Muscle layer of colon (tissue), 2 donors: ENCODE measurements around the gene VPS33B.

ENCODE experiments used
- H3K27ac ChIP-seq: one replicate; pipeline ENCODE4 v1.7.0; 2013; ENCODE audit warnings: low read depth, mild to moderate bottlenecking, low read length, moderate library complexity
- H3K27me3 ChIP-seq, 2 donors: one replicate each; pipeline ENCODE4 v1.7.0; 2013; ENCODE audit warnings: low read length in 2 of 2, mild to moderate bottlenecking in 2 of 2; ENCODE audit not compliant: insufficient read depth in 2 of 2, control insufficient read depth in 1 of 2
- H3K36me3 ChIP-seq: one replicate; pipeline ENCODE4 v1.7.0; 2013; ENCODE audit warnings: mild to moderate bottlenecking, low read length; ENCODE audit not compliant: insufficient read depth
- H3K4me1 ChIP-seq: one replicate; pipeline ENCODE4 v1.7.0; 2013; ENCODE audit warnings: mild to moderate bottlenecking, low read length; ENCODE audit not compliant: insufficient read depth
- H3K4me3 ChIP-seq, 2 donors: one replicate each; pipeline ENCODE4 v1.7.0; 2013; ENCODE audit warnings: low read length in 2 of 2, low read depth in 1 of 2, mild to moderate bottlenecking in 1 of 2, moderate library complexity in 1 of 2
- H3K9ac ChIP-seq: one replicate; pipeline ENCODE4 v1.7.0; 2013; ENCODE audit warnings: low read length
- H3K9me3 ChIP-seq: one replicate; pipeline ENCODE4 v1.7.0; 2013; ENCODE audit warnings: mild to moderate bottlenecking, low read length
- donor health status: abdominal sarcoma.
- donor health status: Adenocarcinoma of cecum.

Gene VPS33B

GRCh38 chr15:91022075-91022831, at the start of gene VPS33B:
Gene VPS33B (minus strand): TSS chr15:91022594. CDS start chr15:91022249, 345 bp downstream.
- H3K36me3 ChIP-seq, result peaks cover 3% of the 10 kb centered on the region
- H3K27me3 ChIP-seq, result no peaks in the 10 kb centered on the region
- peaks cover 8% of the 10 kb centered on the region for H3K4me1 ChIP-seq
- H3K9me3 ChIP-seq, result no peaks in the 10 kb centered on the region
- peak within 1 kb of the TSS; percentile 95 to 97 for H3K4me3 ChIP-seq
- peak within 1 kb of the TSS; percentile 58 for H3K9ac ChIP-seq
- H3K27ac ChIP-seq, result peak within 1 kb of the TSS; percentile 80

DNA sequence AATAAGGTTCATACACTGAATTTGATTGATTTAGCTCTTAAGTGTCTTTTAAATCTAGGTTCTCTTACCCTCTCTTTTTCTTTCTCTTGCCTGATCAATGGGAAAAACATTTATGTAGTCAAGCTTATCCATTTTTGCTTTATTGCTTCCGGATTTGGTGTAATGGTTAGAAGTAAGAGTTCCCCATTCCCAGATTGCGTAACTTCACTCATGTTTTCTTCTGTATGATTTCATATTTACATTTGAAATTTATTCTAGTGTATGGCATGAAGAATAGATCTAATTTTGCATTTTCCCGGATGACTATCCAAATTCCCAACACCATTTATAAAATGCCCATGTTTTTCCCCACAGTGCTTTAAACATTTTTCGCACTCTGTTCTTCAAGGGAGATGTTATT, 49.8 kb upstream of the VPS33B start:
- Histone ChIP-seq H3K36me3 (no peaks in the 10 kb centered on the region), H3K4me1 (no peaks in the 10 kb centered on the region), H3K9me3 (no peaks in the 10 kb centered on the region), H3K27ac (no peak overlapping the region), H3K9ac (no peak overlapping the region), H3K4me3 (no peak overlapping the region), H3K27me3 (no peaks in the 10 kb centered on the region)

GRCh38 chr15:91070872-91071271, 48.5 kb upstream of the VPS33B start:
- Histone ChIP-seq H3K9ac (no peak overlapping the region), H3K36me3 (no peaks in the 10 kb centered on the region), H3K27me3 (no peaks in the 10 kb centered on the region), H3K4me1 (no peaks in the 10 kb centered on the region), H3K27ac (no peak overlapping the region), H3K9me3 (no peaks in the 10 kb centered on the region), H3K4me3 (no peak overlapping the region)

DNA sequence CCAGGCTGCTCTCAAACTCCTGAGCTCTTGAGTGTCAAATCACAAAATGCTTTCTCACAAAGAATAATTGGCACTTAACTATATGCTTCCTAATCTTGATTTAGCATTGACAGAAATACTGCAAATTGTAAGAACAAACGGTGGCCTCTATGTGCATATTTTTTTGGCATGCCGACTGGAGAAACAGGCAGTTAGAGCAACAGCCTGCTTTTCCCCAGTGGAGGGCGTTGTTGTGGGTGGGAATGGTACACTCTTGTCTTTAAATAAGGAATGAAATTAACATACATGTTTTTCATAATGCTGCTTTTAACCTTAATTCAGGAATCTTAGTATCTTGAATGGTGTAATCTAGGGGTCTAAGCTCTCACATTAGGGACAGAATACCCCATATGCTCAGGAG, 46.6 kb upstream of the VPS33B start:
- no peak overlapping the region for H3K27ac ChIP-seq
- H3K9ac ChIP-seq, result no peak overlapping the region

GRCh38 chr15:91068436-91068835, 46.0 kb upstream of the VPS33B start:
- Histone ChIP-seq H3K4me3 (no peak overlapping the region), H3K36me3 (no peaks in the 10 kb centered on the region), H3K9me3 (no peaks in the 10 kb centered on the region), H3K27ac (no peak overlapping the region), H3K27me3 (no peaks in the 10 kb centered on the region), H3K4me1 (no peaks in the 10 kb centered on the region), H3K9ac (no peak overlapping the region)

More for the DNA sequence above, 46.6 kb upstream of the VPS33B start:
- no peaks in the 10 kb centered on the region for H3K27me3 ChIP-seq
- H3K4me1 ChIP-seq, result no peaks in the 10 kb centered on the region
- H3K9me3 ChIP-seq, result no peaks in the 10 kb centered on the region
- no peak overlapping the region for H3K4me3 ChIP-seq
- H3K36me3 ChIP-seq, result no peaks in the 10 kb centered on the region

- Histone ChIP-seq H3K4me3 (no peak overlapping the region), H3K36me3 (no peaks in the 10 kb centered on the region), H3K27me3 (no peaks in the 10 kb centered on the region), H3K9ac (no peak overlapping the region), H3K4me1 (no peaks in the 10 kb centered on the region), H3K27ac (no peak overlapping the region), H3K9me3 (no peaks in the 10 kb centered on the region)
Measured at GRCh38 chr15:91067036-91067435, 44.6 kb upstream of the VPS33B start.

DNA sequence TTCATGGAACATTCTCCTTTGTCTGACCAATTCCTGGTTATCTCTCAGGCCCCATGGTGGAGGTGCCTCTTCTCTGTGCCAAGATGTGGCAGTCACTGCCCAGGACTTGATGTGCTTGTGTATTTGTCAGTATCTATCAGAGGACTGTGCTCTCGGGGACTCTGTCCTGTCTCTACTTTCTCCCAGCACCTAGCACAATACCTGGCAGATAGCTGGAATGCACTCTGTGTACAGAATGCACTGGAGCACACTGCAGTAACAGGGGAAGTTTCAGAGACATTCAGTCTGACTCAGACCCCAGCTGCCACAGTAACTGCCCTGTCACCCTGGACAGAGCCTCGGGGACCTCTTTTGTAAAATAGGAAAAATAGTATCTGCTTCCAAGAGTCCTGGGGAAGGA, 43.1 kb upstream of the VPS33B start:
- Histone ChIP-seq H3K4me1 (no peaks in the 10 kb centered on the region), H3K4me3 (no peak overlapping the region), H3K36me3 (no peaks in the 10 kb centered on the region)

DNA sequence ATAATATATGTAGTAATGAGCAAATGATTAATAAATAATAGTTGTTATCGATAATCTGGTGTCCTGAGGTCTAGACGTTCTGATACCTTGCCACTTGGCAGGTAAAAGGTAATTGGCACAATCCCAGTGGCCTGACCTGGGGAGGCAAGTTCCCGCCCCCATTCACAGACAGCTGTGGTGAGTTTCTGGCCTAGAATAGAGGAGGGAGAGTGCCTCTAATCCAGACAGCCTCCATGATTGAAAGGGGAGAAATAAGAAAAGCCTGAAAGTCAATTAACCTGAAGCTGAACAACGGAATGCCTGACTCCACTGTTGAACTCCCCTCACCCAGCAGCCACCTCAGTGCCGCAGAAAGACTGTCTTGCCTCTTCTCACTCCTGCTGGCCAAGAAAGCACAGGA, 39.6 kb upstream of the VPS33B start:
- no peak overlapping the region for H3K4me3 ChIP-seq
- no peaks in the 10 kb centered on the region for H3K9me3 ChIP-seq
- H3K27me3 ChIP-seq, result peaks cover 0 to 6% of the 10 kb centered on the region in 2 donors
- H3K9ac ChIP-seq, result no peak overlapping the region
- no peaks in the 10 kb centered on the region for H3K4me1 ChIP-seq
- H3K27ac ChIP-seq, result no peak overlapping the region
- no peaks in the 10 kb centered on the region for H3K36me3 ChIP-seq

More for the DNA sequence above, 43.1 kb upstream of the VPS33B start:
- Histone ChIP-seq H3K9ac (no peak overlapping the region), H3K27me3 (no peaks in the 10 kb centered on the region), H3K27ac (no peak overlapping the region), H3K9me3 (no peaks in the 10 kb centered on the region)

- Histone ChIP-seq H3K27me3 (peaks cover 0 to 6% of the 10 kb centered on the region in 2 donors), H3K36me3 (no peaks in the 10 kb centered on the region), H3K4me3 (no peak overlapping the region), H3K9me3 (no peaks in the 10 kb centered on the region), H3K4me1 (no peaks in the 10 kb centered on the region), H3K9ac (no peak overlapping the region), H3K27ac (no peak overlapping the region)
Measured at GRCh38 chr15:91061230-91061629, 38.8 kb upstream of the VPS33B start.

GRCh38 chr15:91055548-91056331, 33.3 kb upstream of the VPS33B start:
- no peak overlapping the region for H3K9ac ChIP-seq
- H3K27me3 ChIP-seq, result peaks cover 4 to 14% of the 10 kb centered on the region in 2 donors
- no peaks in the 10 kb centered on the region for H3K4me1 ChIP-seq
- H3K9me3 ChIP-seq, result no peaks in the 10 kb centered on the region
- no peaks in the 10 kb centered on the region for H3K36me3 ChIP-seq
- H3K4me3 ChIP-seq, result no peak overlapping the region
- no peak overlapping the region for H3K27ac ChIP-seq

- no peak overlapping the region for H3K9ac ChIP-seq
- peaks cover 4 to 14% of the 10 kb centered on the region in 2 donors for H3K27me3 ChIP-seq
- H3K9me3 ChIP-seq, result no peaks in the 10 kb centered on the region
- H3K27ac ChIP-seq, result no peak overlapping the region
- H3K4me3 ChIP-seq, result no peak overlapping the region
- H3K36me3 ChIP-seq, result no peaks in the 10 kb centered on the region
- no peaks in the 10 kb centered on the region for H3K4me1 ChIP-seq
Measured at GRCh38 chr15:91054816-91055215, 32.4 kb upstream of the VPS33B start.
